ENCODE results near the gene ACOX1. TPM values are rescaled to one million over a fixed set of nuclear protein-coding genes. Genes with fewer than 3 reads are reported as not detected.

Gene ACOX1
- total RNA-seq, 1 experiment from 2014 or later, result 40.9 TPM

- TF ChIP-seq ARID4B (CRISPR knock-in tag; IDR thresholded peaks at IDR 0.05; ENCODE audit: borderline replicate concordance), result no peak; the same call in 1 of the 2 replicates
- 0 out of 2 replicates have a peak, but pooled peaks have one; percentile 42 for TF ChIP-seq GABPB1 (CRISPR knock-in tag; IDR thresholded peaks at IDR 0.05)
- no peak for TF ChIP-seq E2F1 (CRISPR knock-in tag; IDR thresholded peaks at IDR 0.05)
- TF ChIP-seq ATF6 (CRISPR knock-in tag; IDR thresholded peaks at IDR 0.05), result no peak
- no peak for TF ChIP-seq GRHL2 (CRISPR knock-in tag; IDR thresholded peaks at IDR 0.05; ENCODE audit: insufficient replicate concordance, severe bottlenecking)
- no peak for TF ChIP-seq ZBTB21 (CRISPR knock-in tag; IDR thresholded peaks at IDR 0.05; ENCODE audit: borderline replicate concordance)
- TF ChIP-seq AR (CRISPR knock-in tag; IDR thresholded peaks at IDR 0.05), result no peak
- no peak for TF ChIP-seq ZNF425 (CRISPR knock-in tag; conservative IDR thresholded peaks at IDR 0.05)
- no peak for TF ChIP-seq JUN (CRISPR knock-in tag; IDR thresholded peaks at IDR 0.05)
- no peak for TF ChIP-seq ZSCAN18 (CRISPR knock-in tag; IDR thresholded peaks at IDR 0.05)
- no peak for TF ChIP-seq ZNF281 (CRISPR knock-in tag; IDR thresholded peaks at IDR 0.05)
- TF ChIP-seq ESRRA (CRISPR knock-in tag; IDR thresholded peaks at IDR 0.05; ENCODE audit: borderline replicate concordance), result no peak
- 0 out of 2 replicates have a peak, but pooled peaks have one; percentile 64 for TF ChIP-seq SMAD4 (CRISPR knock-in tag; IDR thresholded peaks at IDR 0.05)
- TF ChIP-seq ZNF416 (CRISPR knock-in tag; IDR thresholded peaks at IDR 0.05), result no peak
- TF ChIP-seq MYBL2 (CRISPR knock-in tag; IDR thresholded peaks at IDR 0.05), result 0 out of 2 replicates have a peak, but pooled peaks have one; percentile 35
- no peak for TF ChIP-seq TP53 (CRISPR knock-in tag; IDR thresholded peaks at IDR 0.05)
- no peak for TF ChIP-seq TCF7 (CRISPR knock-in tag; IDR thresholded peaks at IDR 0.05; ENCODE audit: low read depth)
- no peak for TF ChIP-seq KAT7 (CRISPR knock-in tag; IDR thresholded peaks at IDR 0.05; ENCODE audit: borderline replicate concordance)
- TF ChIP-seq RORB (CRISPR knock-in tag; IDR thresholded peaks at IDR 0.05), result no peak
Measured at GRCh38 chr17:76014100-76014924, 35.3 kb upstream of the ACOX1 start (continued).

All from WTC11 (cell line).